CD4-positive, alpha-beta T cell treated with Interleukin-15 for 1 hour (primary cell): ENCODE measurements around the gene FKRP.

Source experiments
- DNase-seq: peaks from one replicate; pipeline ENCODE4 v3.0.0-alpha.2; 2020

FKRP gene

GRCh38 chr19:46719629-46720502 is 26.0 kb upstream of the FKRP start:
- DNase-seq: no peak

- no peak for DNase-seq
Observed at GRCh38 chr19:46720503-46721239, 25.2 kb upstream of the FKRP start.

DNA sequence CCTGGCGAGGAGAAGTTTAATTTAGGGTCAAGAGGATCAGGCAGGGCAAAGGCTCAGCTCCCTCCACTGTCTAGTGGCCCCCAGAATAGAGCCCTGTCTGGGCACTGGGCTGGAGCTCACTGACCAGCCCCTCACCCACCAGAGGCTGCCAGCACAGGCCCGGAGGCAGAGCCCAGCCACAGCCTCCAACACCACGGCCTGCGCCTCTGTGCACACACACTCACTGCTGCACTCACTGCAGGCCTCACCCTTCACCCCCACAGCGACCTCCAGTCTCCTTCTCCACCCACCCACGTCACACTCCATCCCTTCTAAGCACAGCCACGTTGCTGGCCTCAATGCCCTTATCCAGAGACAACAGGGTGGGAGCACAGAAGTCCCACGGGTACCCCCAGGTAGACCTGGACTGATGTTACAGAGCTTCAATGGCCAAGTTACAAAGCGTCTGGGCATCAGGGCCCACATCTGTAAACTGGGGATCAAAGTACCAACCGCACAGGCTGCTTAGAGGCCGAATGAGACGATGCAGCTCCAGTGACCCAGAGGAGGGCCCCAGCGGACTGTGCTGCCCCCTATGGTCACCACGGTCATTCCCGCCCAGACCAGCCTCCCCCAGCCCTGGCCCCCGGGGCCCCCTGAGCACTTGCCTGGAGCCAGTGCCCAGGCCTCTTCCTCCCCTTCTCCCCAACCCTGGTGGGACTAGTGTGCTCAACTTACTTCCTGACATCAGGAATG is 24.4 kb upstream of the FKRP start:
- DNase-seq: no peak

- no peak for DNase-seq
Observed at GRCh38 chr19:46722004-46722380, 23.9 kb upstream of the FKRP start.

- DNase-seq: no peak
Observed at GRCh38 chr19:46722421-46723022, 23.3 kb upstream of the FKRP start.

DNA sequence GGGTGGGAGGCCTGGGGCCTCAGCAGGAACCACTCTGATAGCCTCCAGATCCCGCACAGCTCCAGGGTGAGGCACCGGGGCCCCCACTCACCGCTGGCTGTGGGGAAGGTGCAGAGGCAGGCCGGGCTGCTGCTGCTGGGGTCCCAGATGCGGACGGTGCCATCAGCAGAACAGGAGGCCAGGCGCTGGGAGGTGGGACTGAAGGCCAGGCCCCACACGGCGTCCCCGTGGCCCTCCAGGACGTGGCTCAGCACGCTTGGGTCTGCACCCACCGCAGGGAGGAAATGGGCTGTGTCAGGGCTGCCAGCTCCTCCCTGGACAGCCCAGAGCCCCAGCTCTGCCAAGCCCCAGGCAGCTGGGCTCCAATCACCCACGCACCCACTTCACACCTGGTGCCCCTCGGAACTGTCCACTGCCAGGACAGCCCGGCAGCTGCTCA is 22.8 kb upstream of the FKRP start:
- DNase-seq: no peak

DNA sequence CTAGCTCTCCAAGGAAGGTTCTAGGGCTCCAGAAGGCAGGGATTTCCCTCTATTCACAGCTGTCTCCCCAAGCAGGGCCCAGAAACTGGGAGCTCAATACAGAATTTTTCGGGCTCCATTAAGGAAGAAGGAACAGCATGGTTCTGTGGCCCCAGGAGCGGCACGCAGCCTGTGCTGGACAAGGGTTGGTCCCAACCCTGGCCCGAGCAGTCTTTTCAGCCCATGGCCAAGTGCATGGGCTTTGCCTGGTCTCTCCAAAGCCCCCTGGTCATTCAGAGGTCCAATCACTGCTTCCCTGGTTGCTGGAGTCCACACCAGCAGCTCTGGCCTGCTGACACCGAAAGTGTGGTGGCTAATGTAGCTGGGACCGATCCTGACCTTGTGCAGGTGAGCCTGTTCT is 22.4 kb upstream of the FKRP start:
- DNase-seq: no peak

DNA sequence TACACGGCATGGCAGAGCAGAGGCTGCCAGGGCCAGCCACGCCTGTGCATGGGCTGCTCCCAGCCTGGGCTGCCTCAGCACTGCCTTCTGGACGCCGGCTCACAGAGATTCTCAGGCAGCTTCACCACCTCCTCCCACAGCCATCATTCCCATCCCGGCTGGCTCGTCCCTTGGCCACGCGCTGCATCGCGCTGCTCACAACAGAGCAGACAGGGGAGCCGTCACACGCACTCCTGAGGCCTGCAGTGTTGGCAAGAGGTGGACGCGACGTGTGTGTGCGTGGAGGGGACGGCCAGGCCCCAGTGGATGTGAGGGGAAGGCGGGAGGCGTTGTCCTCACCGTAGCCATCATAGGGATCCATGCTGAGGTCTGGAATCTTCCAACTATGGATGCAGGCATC is 21.4 kb upstream of the FKRP start:
- DNase-seq: no peak

DNA sequence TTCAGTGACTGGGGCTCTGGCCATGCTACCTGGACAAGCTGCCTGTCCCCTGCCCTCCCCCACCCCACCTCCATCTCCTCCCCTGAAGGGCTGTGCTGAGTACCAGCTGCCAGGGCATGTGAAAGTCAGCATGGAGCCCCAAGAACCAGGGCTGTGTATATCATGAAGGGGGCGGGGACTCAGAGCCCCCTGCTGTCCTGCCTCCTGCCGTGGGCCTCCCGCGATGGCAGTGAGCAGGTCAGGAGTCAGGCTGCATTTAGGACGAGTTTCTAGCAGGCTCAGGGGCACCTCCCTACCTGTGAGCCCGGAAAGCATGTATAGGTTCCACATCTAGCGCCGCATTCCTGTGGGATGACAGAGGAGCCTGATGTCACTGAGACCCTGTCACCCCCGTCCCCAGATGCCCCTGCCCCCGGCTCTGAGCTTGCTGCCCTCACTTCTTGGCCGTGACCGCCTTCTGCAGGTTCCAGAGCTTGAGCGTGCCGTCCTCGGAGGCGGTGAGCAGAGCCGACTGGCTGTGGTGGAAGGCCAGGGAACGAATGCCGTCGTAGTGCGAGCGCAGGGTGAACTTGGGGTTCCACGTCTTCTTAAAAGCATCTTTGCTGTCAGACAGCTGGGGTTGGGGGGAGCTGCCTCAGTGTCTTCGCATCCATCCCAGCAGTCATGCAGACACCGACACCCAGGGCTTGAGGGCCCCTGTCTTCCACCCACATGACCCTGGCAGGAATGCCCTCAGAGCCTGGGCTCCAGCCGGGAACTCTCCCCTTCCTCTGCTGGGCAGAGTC is 20.6 kb upstream of the FKRP start:
- DNase-seq: no peak

DNA sequence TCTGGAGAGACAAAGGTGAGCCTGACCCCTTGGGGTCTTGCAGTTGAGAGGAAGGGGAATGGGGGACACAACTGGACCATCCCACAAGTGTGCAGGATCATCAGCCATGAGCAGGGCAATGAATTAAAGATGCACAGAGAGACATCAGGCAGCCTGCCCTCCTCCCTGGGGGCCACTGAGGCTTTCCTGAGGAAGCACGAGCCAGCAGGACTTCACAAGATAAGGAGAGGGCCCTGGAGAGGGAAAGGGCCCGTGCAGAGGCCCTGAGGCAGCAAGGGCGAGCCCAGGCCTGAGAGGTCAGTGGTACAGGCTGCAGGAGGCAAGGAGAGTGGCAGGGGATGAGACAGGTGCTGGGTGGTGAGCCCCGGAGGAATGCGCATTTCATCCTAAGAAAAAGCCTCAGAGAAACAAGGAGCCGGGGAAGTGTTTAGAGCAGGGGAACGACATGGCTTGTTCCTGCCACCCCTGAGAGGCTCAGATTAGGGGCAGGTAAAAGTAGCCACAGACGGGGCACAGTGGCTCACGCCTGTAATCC is 19.9 kb upstream of the FKRP start:
- DNase-seq: no peak

- DNase-seq: no peak
Observed at GRCh38 chr19:46726551-46726950, 19.3 kb upstream of the FKRP start.

DNA sequence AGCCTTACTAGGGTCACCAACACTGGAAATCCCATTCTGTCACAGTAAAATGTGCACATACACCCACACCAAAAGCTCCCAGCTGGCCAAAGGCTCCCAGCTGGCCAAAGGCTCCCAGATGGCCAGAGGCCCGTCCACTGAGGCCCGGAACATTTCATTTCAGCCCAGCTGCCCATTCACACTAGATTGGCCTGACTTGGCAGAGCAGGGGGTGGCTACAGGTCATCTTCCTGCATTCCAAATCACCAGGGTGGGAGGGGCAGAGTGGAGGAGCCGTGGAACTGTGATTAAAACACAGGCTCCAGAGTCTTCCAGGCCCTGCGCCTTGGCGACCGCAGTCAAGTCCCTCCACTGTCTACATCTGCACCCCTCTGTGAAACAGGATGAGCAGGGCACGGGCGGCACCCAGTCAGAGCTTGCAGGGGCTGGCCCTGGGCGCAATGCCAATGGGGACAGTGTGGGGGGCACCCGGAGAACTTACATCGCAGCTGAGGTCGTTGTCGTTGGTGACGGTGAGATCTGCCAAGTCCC is 18.8 kb upstream of the FKRP start:
- no peak for DNase-seq

- DNase-seq: no peak
Observed at GRCh38 chr19:46727757-46728156, 18.1 kb upstream of the FKRP start.

GRCh38 chr19:46728208-46728607 is 17.6 kb upstream of the FKRP start:
- no peak for DNase-seq

DNA sequence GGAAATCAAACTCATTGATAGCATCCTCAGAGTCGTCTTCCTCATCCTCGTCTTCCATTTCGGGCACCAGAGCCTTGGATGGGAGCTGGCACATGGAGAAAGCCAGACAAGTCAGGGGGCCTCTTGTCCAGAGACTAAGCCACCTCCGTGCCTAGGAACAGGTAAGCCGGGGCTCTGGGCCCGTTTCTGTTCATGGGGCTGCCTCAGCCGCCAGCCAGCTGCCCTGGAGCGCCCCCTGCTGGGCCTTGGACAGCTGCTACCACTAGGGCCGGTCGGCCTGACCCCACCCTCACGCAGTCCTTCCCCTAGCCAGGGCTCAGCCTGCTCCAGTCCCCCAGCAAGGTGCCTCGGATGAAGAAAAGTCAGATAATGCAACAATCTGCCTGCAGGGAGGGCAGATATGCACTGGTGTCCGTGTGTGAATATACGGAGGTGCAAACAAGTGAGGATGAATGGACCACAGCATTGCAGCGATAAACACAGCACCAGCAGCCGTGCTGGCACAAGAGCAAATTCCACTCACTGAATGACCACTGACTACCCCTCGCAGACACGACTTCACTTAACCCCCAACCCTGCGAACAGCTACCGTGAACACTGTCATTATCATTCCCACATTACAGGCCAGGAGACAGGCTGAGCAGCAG is 17.0 kb upstream of the FKRP start:
- peak; percentile 79 for DNase-seq

DNA sequence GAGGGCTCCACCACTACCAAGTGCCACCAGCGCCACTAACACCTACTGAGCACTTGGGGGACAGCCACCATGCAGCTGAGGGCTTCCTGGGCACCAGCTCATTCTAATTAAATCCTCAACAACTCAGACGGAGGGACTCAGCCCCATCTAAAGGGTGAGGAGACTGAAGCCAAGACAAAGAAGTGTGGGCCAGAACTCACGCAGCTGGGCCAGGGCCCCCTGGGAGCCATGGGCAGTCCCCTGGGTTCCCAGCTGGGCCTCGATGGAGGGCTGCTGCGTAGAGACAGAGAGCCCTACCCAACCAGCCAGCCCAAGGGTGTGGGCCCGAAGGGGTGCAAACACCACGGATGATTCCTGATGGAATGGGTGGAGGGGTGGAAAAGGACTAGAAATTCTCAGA is 16.2 kb upstream of the FKRP start:
- DNase-seq: no peak

DNA sequence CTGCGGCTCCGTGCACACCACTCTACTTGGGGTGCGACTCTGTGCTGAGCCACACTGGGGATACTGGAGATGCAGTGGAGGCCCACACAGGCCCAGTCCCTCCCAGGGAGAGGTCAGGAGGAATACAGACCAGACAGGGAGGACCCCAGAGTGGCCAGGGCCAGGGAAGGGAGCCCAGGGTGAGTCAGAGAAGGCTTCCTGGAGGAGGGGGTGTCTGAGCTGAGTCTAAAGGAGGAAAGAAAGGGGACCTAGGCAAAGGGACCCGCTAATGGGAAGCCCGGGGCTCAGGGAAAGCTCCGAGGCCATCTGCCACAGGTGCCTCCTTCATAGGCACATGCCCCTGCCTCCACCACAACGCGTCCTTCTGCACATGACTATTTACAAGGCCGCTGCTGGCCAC is 15.7 kb upstream of the FKRP start:
- no peak for DNase-seq

DNA sequence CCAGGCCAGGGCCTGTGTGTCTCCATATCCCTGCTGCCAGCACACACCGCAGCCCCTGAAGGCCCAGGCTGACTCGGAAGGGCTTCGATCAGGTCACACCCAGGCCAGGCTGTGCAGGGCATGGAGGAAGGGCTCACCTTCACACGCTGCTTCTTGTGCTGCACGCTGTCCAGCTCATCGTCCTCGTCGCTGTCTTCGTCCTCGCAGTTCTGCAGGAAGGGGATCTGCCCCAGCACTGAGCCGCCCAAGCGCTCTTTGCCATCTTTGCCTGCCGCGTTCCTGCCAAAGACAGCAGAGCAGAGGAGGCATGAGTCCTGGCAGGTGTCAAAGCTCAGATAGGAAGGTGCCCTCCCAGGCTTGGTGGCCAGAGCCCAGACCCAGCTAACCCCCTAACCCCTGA is 15.3 kb upstream of the FKRP start:
- DNase-seq: no peak

- DNase-seq: peak; percentile 71
Observed at GRCh38 chr19:46731007-46731501, 14.8 kb upstream of the FKRP start.

- DNase-seq: peak; percentile 45
Observed at GRCh38 chr19:46731584-46731983, 14.3 kb upstream of the FKRP start.
